K562 (cell line): ENCODE results near the gene BRCC3. TPM values are rescaled to one million over a fixed set of nuclear protein-coding genes. Genes with fewer than 3 reads are reported as not detected.

Source experiments
- ATAC-seq: fragments of 200-7000 bp; cut with Tn5 transposase; 3 replicates; pipeline ENCODE4 v1.9.1; 2020; ENCODE audit warnings: moderate library complexity
- BruUV-seq: library from RNA; stranded (reverse); fragments of 400-500 nt; replicated peaks from 2 replicates; lab custom pipeline; 2021; lab: Mats Ljungman, UMichigan
- CTCF ChIA-PET: fragments of 300-600 bp; formaldehyde crosslinking; extraction: SDS; loops from one replicate; lab custom pipeline; 2021; ENCODE audit warnings: low intra/inter-chr PET ratio; lab: Yijun Ruan, JAX
- POLR2A ChIA-PET: fragments of 300-600, 350-650 bp; sonication (Branson Sonifier 250); formaldehyde crosslinking; extraction: SDS; loops from one replicate; lab custom pipeline; 2021; ENCODE audit warnings: antibody characterized with exemption, inconsistent platforms; lab: Yijun Ruan, JAX
- DNase-seq, 4 experiments: peaks; one replicate each; pipeline versions ENCODE4 v3.0.0 to v3.0.0-alpha.2; 2011 to 2018; ENCODE audit warnings: low spot score in 3 of 4, mixed read lengths in 3 of 4; ENCODE audit errors: extremely low read depth in 1 of 4
- FAIRE-seq: peaks from 2 replicates; lab custom pipeline; 2011; peaks lifted over from hg19 to GRCh38; lab: Jason Lieb, UNC
- H2AFZ ChIP-seq: 2 replicates; pipeline ENCODE4 v1.6.0; 2011; ENCODE audit warnings: low read depth, low read length, control low read depth, inconsistent platforms
- H3K27ac ChIP-seq: fragments of 200-600 bp; 3 replicates; pipeline ENCODE4 v1.8.0; 2011; ENCODE audit warnings: low read depth, mild to moderate bottlenecking, control low read depth, inconsistent platforms, low read length, moderate library complexity, mixed read lengths; ENCODE audit errors: extremely low read depth
- H3K27me3 ChIP-seq, 2 experiments: fragments of 300-600 bp in 1 of 2; 2 replicates in 1 of 2; 3 replicates in 1 of 2; pipeline versions ENCODE4 v1.6.0 to v1.8.0; 2011; ENCODE audit warnings: inconsistent platforms in 2 of 2, low read length in 2 of 2, mild to moderate bottlenecking in 1 of 2, mixed read lengths in 1 of 2, moderate library complexity in 1 of 2; ENCODE audit not compliant: control insufficient read depth in 2 of 2, insufficient read depth in 2 of 2
- H3K36me3 ChIP-seq: fragments of 300-600 bp; 3 replicates; pipeline ENCODE4 v1.8.0; 2011; ENCODE audit warnings: mild to moderate bottlenecking, low read length, inconsistent platforms; ENCODE audit not compliant: control insufficient read depth, insufficient read depth
- H3K4me1 ChIP-seq, 2 experiments: fragments of 200-600 bp in 1 of 2; replicated peaks in 1 of 2; 2 replicates in 1 of 2; 3 replicates in 1 of 2; pipeline versions ENCODE4 v1.5.1 to v1.8.0; 2011; ENCODE audit warnings: inconsistent platforms in 2 of 2, low read length in 2 of 2, mild to moderate bottlenecking in 1 of 2, mixed read lengths in 1 of 2, moderate library complexity in 1 of 2; ENCODE audit not compliant: control insufficient read depth in 2 of 2, insufficient read depth in 2 of 2
- H3K4me2 ChIP-seq: 2 replicates; pipeline ENCODE4 v1.6.1; 2011; ENCODE audit warnings: low read length, control low read depth, inconsistent platforms, mixed read lengths; ENCODE audit not compliant: insufficient read depth
- H3K4me3 ChIP-seq: fragments of 200-600 bp; sonication (generic), shearing (Covaris generic); 2 replicates; pipeline ENCODE4 v1.5.1; 2016; ENCODE audit warnings: control low read depth, inconsistent platforms
- H3K79me2 ChIP-seq: fragments of 200-600 bp; 3 replicates; pipeline ENCODE4 v1.8.0; 2011; ENCODE audit warnings: low read length, inconsistent platforms; ENCODE audit not compliant: control insufficient read depth, insufficient read depth
- H3K9ac ChIP-seq, 2 experiments: 2 replicates each; pipeline versions ENCODE4 v1.6.0 to v1.6.1; 2011; ENCODE audit warnings: low read depth in 2 of 2, low read length in 2 of 2, control low read depth in 1 of 2, inconsistent platforms in 1 of 2, mild to moderate bottlenecking in 1 of 2, mixed read lengths in 1 of 2; ENCODE audit not compliant: insufficient read depth in 1 of 2
- H3K9me1 ChIP-seq: one replicate; pipeline ENCODE4 v1.6.0; 2011; ENCODE audit warnings: inconsistent platforms, mild to moderate bottlenecking, low read length, moderate library complexity; ENCODE audit not compliant: control insufficient read depth, insufficient read depth
- H3K9me3 ChIP-seq: replicated peaks from 2 replicates; pipeline ENCODE4 v1.5.1; 2011; ENCODE audit warnings: low read depth, low read length, inconsistent platforms; ENCODE audit not compliant: control insufficient read depth, insufficient read depth
- H4K20me1 ChIP-seq: replicated peaks from 2 replicates; pipeline ENCODE4 v1.6.1; 2011; ENCODE audit warnings: low read length, inconsistent platforms, mixed read lengths; ENCODE audit not compliant: control insufficient read depth, insufficient read depth
- ATF3 ChIP-seq, 2 experiments: fragments of 450-650 bp in 1 of 2; sonication (generic) in 1 of 2; formaldehyde crosslinking in 1 of 2; IDR thresholded peaks in 1 of 2; conservative IDR thresholded peaks in 1 of 2; 2 replicates each; pipeline versions ENCODE4 v1.6.1 to v1.8.1; 2016 to 2023; ENCODE audit warnings: mild to moderate bottlenecking in 2 of 2, moderate library complexity in 2 of 2, inconsistent platforms in 1 of 2, missing genetic modification reagents in 1 of 2
- CTCFL ChIP-seq: IDR thresholded peaks from 2 replicates; pipeline ENCODE4 v1.6.1; 2011; ENCODE audit warnings: borderline replicate concordance, low read depth, mild to moderate bottlenecking, moderate library complexity, low read length; ENCODE audit not compliant: insufficient read depth, poor library complexity, severe bottlenecking
- FOXP4 ChIP-seq: sonication (generic); formaldehyde crosslinking; IDR thresholded peaks from 2 replicates; pipeline ENCODE4 v1.8.0; 2022; ENCODE audit warnings: mild to moderate bottlenecking, missing genetic modification reagents, borderline replicate concordance
- GMEB1 ChIP-seq: fragments of 250-450 bp; sonication (Bioruptor Pico); IDR thresholded peaks from 2 replicates; pipeline ENCODE4 v1.4.0; 2020; ENCODE audit warnings: mild to moderate bottlenecking
- NR2C1 ChIP-seq, 2 experiments: fragments of 450-650 bp; IDR thresholded peaks; 2 replicates each; pipeline ENCODE4 v1.6.1; 2017; ENCODE audit warnings: mild to moderate bottlenecking in 2 of 2, antibody characterized with exemption in 1 of 2, inconsistent platforms in 1 of 2, missing compliant biosample characterization in 1 of 2, missing genetic modification characterization in 1 of 2
- RCOR1 ChIP-seq, 2 experiments: IDR thresholded peaks; 2 replicates each; pipeline ENCODE4 v1.6.1; 2012; ENCODE audit warnings: low read depth in 2 of 2, low read length in 2 of 2, borderline replicate concordance in 1 of 2, improper control_type of control experiment in 1 of 2
- SIN3A ChIP-seq, 2 experiments: fragments of 150-350 bp in 1 of 2; IDR thresholded peaks; 2 replicates each; pipeline ENCODE4 v1.6.1; 2011 to 2016; ENCODE audit warnings: borderline replicate concordance in 2 of 2, low read depth in 2 of 2, low read length in 2 of 2, mild to moderate bottlenecking in 2 of 2, moderate library complexity in 2 of 2; ENCODE audit not compliant: control insufficient read depth in 1 of 2
- TAL1 ChIP-seq: fragments of 450-650 bp; IDR thresholded peaks from 2 replicates; pipeline ENCODE4 v1.6.1; 2016; ENCODE audit warnings: mild to moderate bottlenecking
- TFE3 ChIP-seq: fragments of 450-650 bp; formaldehyde crosslinking; IDR thresholded peaks from 2 replicates; pipeline ENCODE4 v1.4.0; 2020; ENCODE audit warnings: mild to moderate bottlenecking, mixed read lengths
- ZEB2 ChIP-seq: fragments of 450-650 bp; IDR thresholded peaks from 2 replicates; pipeline ENCODE4 v1.6.1; 2016
- ZNF764 ChIP-seq: fragments of 250-450 bp; sonication (Bioruptor Pico); IDR thresholded peaks from 2 replicates; pipeline ENCODE4 v1.4.0; 2020; ENCODE audit warnings: low read depth, mild to moderate bottlenecking, moderate library complexity
- ZSCAN29 ChIP-seq: fragments of 450-650 bp; IDR thresholded peaks from 2 replicates; pipeline ENCODE4 v1.6.1; 2017
- WGBS: fragments of 100-300 bp; shearing (Covaris generic); methylation state at CpG from one replicate; pipeline ENCODE4 v1.1.6; 2016; ENCODE audit warnings: low coverage, mixed read lengths; ENCODE audit not compliant: insufficient coverage; ENCODE audit errors: missing lambda C conversion rate; 5-methylcytosine and 5-hydroxymethylcytosine counted together
- in situ Hi-C: fragments of 300-500 bp; cut with MboI; formaldehyde crosslinking; loops from 4 replicates; pipeline ENCODE4 v1.15.0; 2018; ENCODE audit warnings: inconsistent platforms, mixed read lengths
- intact Hi-C: fragments of 100-400 bp; cut with micrococcal nuclease; formaldehyde crosslinking; loops from 2 replicates; pipeline ENCODE4 v1.14.2; 2022
- polyA plus RNA-seq, 8 experiments: library from polyadenylated mRNA; depleted of rRNA in 4 of 8; stranded (reverse) in 5 of 8; unstranded in 3 of 8; fragments of >200 nt; fragmentation: Nextera tagmentation in 2 of 8; fragmentation: Illumina TruSeq in 1 of 8; extraction: Ambion mirVana in 2 of 8; extraction: Trizol in 1 of 8; gene quantifications; 2 replicates each; pipeline versions ENCODE4 v1.2.1 to v1.2.3, GENCODE V29; 2011 to 2014; ENCODE audit warnings: inconsistent platforms in 1 of 8, missing spikeins in 1 of 8
- total RNA-seq, 7 experiments: library from RNA; depleted of rRNA in 6 of 7; stranded (reverse); fragments of >200 nt in 6 of 7; fragmentation: Illumina TruSeq in 2 of 7; extraction: Trizol in 2 of 7; gene quantifications; 2 replicates each; pipeline versions ENCODE4 v1.2.1 to v1.2.3, GENCODE V29; 2011 to 2021; ENCODE audit warnings: low replicate concordance in 1 of 7

The BRCC3 gene
- total and polyA plus RNA-seq, 9 of the 15 experiments (the other 6 are each of a cell fraction or from before 2014, with no cell fraction given) = 9.6 to 44.8 (median 26.7) TPM

- Histone ChIP-seq H3K4me2 (peak within 1 kb of the TSS; percentile 77), H3K9me1 (no peaks in the 10 kb centered on the region), H3K4me3 (no peak within 1 kb of the TSS; the same call in 1 of the 2 replicates), H2AFZ (peak within 1 kb of the TSS; percentile 76), H3K9me3 (no peaks in the 10 kb centered on the region), H3K79me2 (peaks cover 6% of the 10 kb centered on the region), H3K36me3 (no peaks in the 10 kb centered on the region), H3K27ac (peak within 1 kb of the TSS; percentile 18; the same call in 1 of the 3 replicates), H3K4me1 (peaks cover 14 to 31% of the 10 kb centered on the region in 2 experiments), H3K27me3 (no peaks in the 10 kb centered on the region), H3K9ac (peak within 1 kb of the TSS; percentile 26 to 43; a peak in 2 of 4 replicates), H4K20me1 (no peaks in the 10 kb centered on the region)
- DNase-seq (peak in 2 of 4 experiments; percentile 33 to 60), FAIRE-seq (peak; percentile 74), ATAC-seq (no peak)
- intact Hi-C loops = no loop called here
- 0% methylated on average over 1 of the region's 1 CpG for WGBS
- in situ Hi-C loops = no loop called here
- CTCF ChIA-PET = no interaction called here
- POLR2A ChIA-PET = no interaction called here
- BruUV-seq = no TSS peak
- no peak for TF ChIP-seq ZEB2
- no peak for TF ChIP-seq ZNF764
- TF ChIP-seq ATF3 (IDR thresholded peaks at IDR 0.05) = no peak
- no peak for TF ChIP-seq ATF3 (CRISPR knock-in tag; conservative IDR thresholded peaks at IDR 0.05)
- TF ChIP-seq TFE3 = no peak
- no peak for TF ChIP-seq SIN3A (IDR thresholded peaks at IDR 0.05; ENCODE audit: borderline replicate concordance in 2 of 2, control insufficient read depth in 1 of 2, low read depth in 2 of 2, low read length in 2 of 2)
- TF ChIP-seq RCOR1 (IDR thresholded peaks at IDR 0.05; ENCODE audit: borderline replicate concordance in 1 of 2, low read depth in 2 of 2, low read length in 2 of 2) = peak in 1 of 2 experiments; percentile 53; a peak in 1 of 4 replicates
- TF ChIP-seq CTCFL = no peak
- peak; percentile 52 for TF ChIP-seq TAL1
- no peak for TF ChIP-seq ZSCAN29
- no peak for TF ChIP-seq NR2C1 (IDR thresholded peaks at IDR 0.05)
- TF ChIP-seq NR2C1 (tag; IDR thresholded peaks at IDR 0.05) = no peak
- no peak for TF ChIP-seq GMEB1 (CRISPR knock-in tag)
- TF ChIP-seq FOXP4 (CRISPR knock-in tag) = no peak
Observed at GRCh38 chrX:155022585-155022984, 48.7 kb upstream of the BRCC3 start, which contains the start of gene F8. F8 (minus strand) TSS chrX:155022723; CDS start chrX:155022552, 171 bp downstream.
